Neural cell (in vitro differentiated cells): ENCODE data around the gene TMEM220. TPM values are rescaled to one million over a fixed set of nuclear protein-coding genes. Genes with fewer than 3 reads are reported as not detected.

Source experiments
- H2AFZ ChIP-seq: fragments of 200-600, 300-800 bp; sonication (generic), shearing (Covaris generic); 2 replicates; pipeline ENCODE4 v1.6.0; 2014; ENCODE audit warnings: low read depth, mild to moderate bottlenecking, antibody characterized with exemption, low read length, moderate library complexity
- H3F3A ChIP-seq: fragments of 200-600 bp; shearing (Covaris generic); 2 replicates; pipeline ENCODE4 v1.6.1; 2016; ENCODE audit warnings: mild to moderate bottlenecking, moderate library complexity, mixed read lengths, antibody characterized with exemption, low read length; ENCODE audit not compliant: insufficient read depth, poor library complexity, severe bottlenecking
- H3K27ac ChIP-seq: fragments of 200-600, 300-800 bp; sonication (generic), shearing (Covaris generic); 2 replicates; pipeline ENCODE4 v1.5.1; 2014; ENCODE audit warnings: mild to moderate bottlenecking, low read length, moderate library complexity
- H3K27me3 ChIP-seq: fragments of 300-800, 200-600 bp; sonication (generic), shearing (Covaris generic); 2 replicates; pipeline ENCODE4 v1.6.0; 2014; ENCODE audit warnings: mild to moderate bottlenecking, low read depth, low read length, moderate library complexity; ENCODE audit not compliant: insufficient read depth
- H3K36me3 ChIP-seq: fragments of 300-800, 200-600 bp; sonication (generic), shearing (Covaris generic); 2 replicates; pipeline ENCODE4 v1.5.1; 2014; ENCODE audit warnings: mild to moderate bottlenecking, antibody characterized with exemption, low read length, moderate library complexity; ENCODE audit not compliant: insufficient read depth
- H3K4me2 ChIP-seq: fragments of 300-800, 200-600 bp; sonication (generic), shearing (Covaris generic); 2 replicates; pipeline ENCODE4 v1.6.0; 2014; ENCODE audit warnings: mild to moderate bottlenecking, low read length
- H3K4me3 ChIP-seq: fragments of 300-800, 200-600 bp; sonication (generic), shearing (Covaris generic); 2 replicates; pipeline ENCODE4 v1.5.1; 2014; ENCODE audit warnings: mild to moderate bottlenecking, low read length, moderate library complexity
- H3K79me2 ChIP-seq: fragments of 200-600 bp; shearing (Covaris generic); replicated peaks from 2 replicates; pipeline ENCODE4 v1.6.0; 2014; ENCODE audit warnings: mild to moderate bottlenecking, low read length, moderate library complexity; ENCODE audit not compliant: insufficient read depth
- H3K9ac ChIP-seq: fragments of 300-800, 200-600 bp; sonication (generic), shearing (Covaris generic); 2 replicates; pipeline ENCODE4 v1.6.1; 2016; ENCODE audit warnings: mild to moderate bottlenecking, low read length, mixed read lengths
- H3K9me2 ChIP-seq: fragments of 200-600 bp; shearing (Covaris generic); 2 replicates; pipeline ENCODE4 v1.6.1; 2016; ENCODE audit warnings: mild to moderate bottlenecking, low read length, mixed read lengths; ENCODE audit not compliant: insufficient read depth
- H3K9me3 ChIP-seq: fragments of 200-600, 300-800 bp; sonication (generic), shearing (Covaris generic); 2 replicates; pipeline ENCODE4 v1.6.1; 2016; ENCODE audit warnings: mild to moderate bottlenecking, mixed run types, low read length, moderate library complexity, mixed read lengths
- H4K20me1 ChIP-seq: fragments of 200-600 bp; shearing (Covaris generic); 2 replicates; pipeline ENCODE4 v1.6.1; 2016; ENCODE audit warnings: mild to moderate bottlenecking, mixed run types; ENCODE audit not compliant: insufficient read depth
- CTCF ChIP-seq: fragments of 450-650 bp; IDR thresholded peaks from 2 replicates; pipeline ENCODE4 v1.5.1; 2014; ENCODE audit warnings: antibody characterized with exemption, mild to moderate bottlenecking, moderate library complexity; ENCODE audit not compliant: poor library complexity, severe bottlenecking
- EP300 ChIP-seq: fragments of 450-650 bp; conservative IDR thresholded peaks from 2 replicates; pipeline ENCODE4 v1.6.1; 2014; ENCODE audit warnings: antibody characterized with exemption, mild to moderate bottlenecking, moderate library complexity; ENCODE audit not compliant: poor library complexity, severe bottlenecking
- EZH2 ChIP-seq: fragments of 200-600, 300-800 bp; shearing (Covaris generic), sonication (generic); IDR thresholded peaks from 2 replicates; pipeline ENCODE4 v1.6.1; 2014; ENCODE audit warnings: antibody characterized with exemption, low read length, borderline replicate concordance, mild to moderate bottlenecking; ENCODE audit not compliant: insufficient read depth, poor library complexity, severe bottlenecking
- MXI1 ChIP-seq: fragments of 450-650 bp; conservative IDR thresholded peaks from 2 replicates; pipeline ENCODE4 v1.6.1; 2014; ENCODE audit warnings: antibody characterized with exemption, mild to moderate bottlenecking; ENCODE audit not compliant: poor library complexity, severe bottlenecking
- POLR2AphosphoS5 ChIP-seq: IDR thresholded peaks from 2 replicates; pipeline ENCODE4 v1.6.1; 2012
- RAD21 ChIP-seq: fragments of 450-650 bp; conservative IDR thresholded peaks from 2 replicates; pipeline ENCODE4 v1.6.1; 2014; ENCODE audit warnings: antibody characterized with exemption, mild to moderate bottlenecking, moderate library complexity
- REST ChIP-seq: IDR thresholded peaks from 2 replicates; pipeline ENCODE4 v1.6.1; 2012; ENCODE audit warnings: borderline replicate concordance
- SMC3 ChIP-seq: fragments of 450-650 bp; conservative IDR thresholded peaks from 2 replicates; pipeline ENCODE4 v1.6.1; 2014; ENCODE audit warnings: antibody characterized with exemption, mild to moderate bottlenecking, moderate library complexity; ENCODE audit not compliant: poor library complexity
- TAF1 ChIP-seq: IDR thresholded peaks from 2 replicates; pipeline ENCODE4 v1.6.1; 2012; ENCODE audit warnings: low read depth
- polyA plus RNA-seq: library from polyadenylated mRNA; depleted of rRNA; stranded (reverse); fragments of >200 nt; gene quantifications from 2 replicates; pipeline ENCODE4 v1.2.3, GENCODE V29; 2014

Gene TMEM220
- polyA plus RNA-seq, 1 donor from 2014 or later, result not detected

GRCh38 chr17:10761281-10761680, 31.5 kb upstream of the TMEM220 start:
- Histone ChIP-seq H3K9me2 (no peaks in the 10 kb centered on the region), H3F3A (peaks cover 2% of the 10 kb centered on the region), H3K27ac (no peak overlapping the region), H3K9ac (no peak overlapping the region), H4K20me1 (no peaks in the 10 kb centered on the region), H3K79me2 (no peaks in the 10 kb centered on the region), H2AFZ (no peak overlapping the region), H3K4me3 (no peak overlapping the region), H3K36me3 (no peaks in the 10 kb centered on the region), H3K27me3 (no peaks in the 10 kb centered on the region), H3K4me2 (no peak overlapping the region), H3K9me3 (no peaks in the 10 kb centered on the region)
- TF ChIP-seq RAD21 (no peak), EZH2 (no peak), CTCF (no peak), TAF1 (no peak), REST (no peak), SMC3 (no peak), MXI1 (no peak), EP300 (no peak), POLR2AphosphoS5 (no peak)

GRCh38 chr17:10758062-10758461, 28.2 kb upstream of the TMEM220 start:
- no peaks in the 10 kb centered on the region for H3K36me3 ChIP-seq
- H3K9ac ChIP-seq, result no peak overlapping the region
- no peak overlapping the region for H3K27ac ChIP-seq
- H4K20me1 ChIP-seq, result no peaks in the 10 kb centered on the region
- no peaks in the 10 kb centered on the region for H3K27me3 ChIP-seq
- no peaks in the 10 kb centered on the region for H3K79me2 ChIP-seq
- no peaks in the 10 kb centered on the region for H3K9me2 ChIP-seq
- no peaks in the 10 kb centered on the region for H3K9me3 ChIP-seq
- TF ChIP-seq TAF1 (no peak), MXI1 (no peak), RAD21 (no peak), EZH2 (no peak), SMC3 (no peak), EP300 (no peak), POLR2AphosphoS5 (no peak), REST (no peak), CTCF (no peak)
- H2AFZ ChIP-seq, result no peak overlapping the region
- no peak overlapping the region for H3K4me3 ChIP-seq
- no peak overlapping the region for H3K4me2 ChIP-seq
- peaks cover 4% of the 10 kb centered on the region for H3F3A ChIP-seq
